GM12801 (cell line): ENCODE measurements around the gene SPART.

Experiments used
- CTCF ChIP-seq: IDR thresholded peaks from one replicate; pipeline ENCODE4 v1.5.1; 2011; ENCODE audit warnings: control low read depth; ENCODE audit not compliant: insufficient read length; ENCODE audit errors: extremely low read depth

Gene SPART

DNA sequence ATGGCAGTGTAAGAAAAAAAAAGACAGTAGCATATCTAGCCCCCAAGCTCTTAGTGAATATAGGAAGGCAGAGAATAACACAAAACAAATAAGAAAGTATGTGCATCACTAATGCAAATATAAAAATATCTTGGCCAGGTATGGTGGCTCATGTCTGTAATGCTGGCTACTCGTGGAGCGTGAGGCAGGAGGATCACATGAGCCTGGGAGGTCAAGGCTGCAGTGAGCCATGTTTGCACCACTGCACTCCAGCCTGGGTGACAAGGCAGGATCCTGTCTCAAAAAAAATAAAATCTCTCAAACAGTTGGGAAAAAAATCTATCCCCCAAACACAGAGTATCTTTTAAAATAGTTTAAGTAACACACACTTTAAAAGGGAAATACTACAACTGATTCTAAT lies 17.4 kb downstream of the SPART start:
- no peak for TF ChIP-seq CTCF

GRCh38 chr13:36325912-36326311 lies 20.3 kb downstream of the SPART start:
- TF ChIP-seq CTCF: no peak

GRCh38 chr13:36323951-36324566 lies 22.1 kb downstream of the SPART start:
- no peak for TF ChIP-seq CTCF

DNA sequence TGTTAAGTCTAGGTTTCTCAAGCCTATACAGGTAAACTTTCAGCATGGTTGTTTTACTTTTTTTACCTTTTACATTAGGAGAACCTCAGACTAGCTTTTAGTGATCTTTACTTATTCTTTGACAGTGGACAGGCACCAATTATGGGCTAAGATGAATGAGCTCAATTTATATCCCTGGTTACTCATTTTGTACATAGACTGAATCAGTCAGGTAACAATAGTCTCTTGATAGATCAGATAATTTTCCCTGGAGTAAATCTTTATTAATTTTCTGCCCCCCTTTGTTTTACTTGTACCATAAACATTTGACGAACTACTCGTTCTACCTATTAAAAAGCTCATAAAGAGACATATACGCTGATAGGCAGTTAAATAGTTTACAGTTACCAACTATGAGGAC lies 22.8 kb downstream of the SPART start:
- TF ChIP-seq CTCF: no peak

GRCh38 chr13:36313047-36313969 lies 32.9 kb downstream of the SPART start:
- TF ChIP-seq CTCF: no peak

DNA sequence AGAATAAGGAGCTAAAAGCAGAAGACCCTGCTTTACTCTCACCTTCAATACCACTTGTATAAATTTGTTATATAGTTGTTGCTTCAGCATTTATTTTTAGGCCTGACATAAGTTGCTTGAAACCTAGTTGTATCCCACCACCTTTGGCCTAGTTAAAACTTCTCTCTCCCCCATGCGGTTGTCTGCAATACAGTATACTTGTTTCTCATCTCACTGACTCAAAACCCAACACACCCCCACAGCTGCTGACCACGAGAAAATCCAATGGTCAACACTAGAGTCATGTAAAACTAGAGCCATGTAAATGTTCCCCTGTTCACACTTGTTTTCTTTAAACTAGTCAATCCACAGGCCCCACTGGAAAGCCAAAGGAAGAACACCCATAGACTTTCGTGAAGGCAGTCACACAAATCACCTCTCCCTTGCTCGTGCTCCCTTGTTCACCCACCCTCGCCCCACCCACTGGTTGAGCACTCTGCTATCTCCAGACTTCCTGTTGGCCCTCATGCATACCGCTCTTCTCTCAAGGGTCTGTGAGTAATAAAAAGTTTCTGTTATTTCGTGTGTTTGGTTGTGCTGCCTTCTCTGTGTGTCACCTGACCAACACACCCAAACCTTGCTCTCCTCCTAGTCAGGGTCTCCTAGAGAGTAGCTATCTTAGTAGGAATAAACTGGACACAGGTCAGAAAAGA lies 35.6 kb downstream of the SPART start:
- no peak for TF ChIP-seq CTCF

DNA sequence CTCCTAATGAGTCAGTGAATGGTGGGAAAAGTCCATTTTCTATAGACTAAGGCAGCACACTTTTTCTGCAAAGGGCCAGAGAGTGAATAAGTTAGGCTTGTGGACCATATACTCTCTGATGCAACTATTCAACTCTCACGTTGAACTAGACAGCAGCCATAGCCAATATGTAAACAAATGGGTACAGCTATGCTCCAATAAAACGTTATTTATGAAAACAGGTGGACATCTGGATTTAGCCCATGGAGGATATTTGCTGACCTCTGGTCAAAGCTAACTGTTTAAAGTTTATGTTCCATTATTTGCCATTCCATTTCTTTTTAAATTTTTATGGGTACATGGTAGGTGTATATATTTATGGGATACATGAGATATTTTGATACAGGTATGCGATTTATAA lies 43.9 kb downstream of the SPART start:
- TF ChIP-seq CTCF: no peak
